ENCODE data around the gene SS18L1. TPM values are rescaled to one million over a fixed set of nuclear protein-coding genes. Genes with fewer than 3 reads are reported as not detected.

The SS18L1 gene, protein sequence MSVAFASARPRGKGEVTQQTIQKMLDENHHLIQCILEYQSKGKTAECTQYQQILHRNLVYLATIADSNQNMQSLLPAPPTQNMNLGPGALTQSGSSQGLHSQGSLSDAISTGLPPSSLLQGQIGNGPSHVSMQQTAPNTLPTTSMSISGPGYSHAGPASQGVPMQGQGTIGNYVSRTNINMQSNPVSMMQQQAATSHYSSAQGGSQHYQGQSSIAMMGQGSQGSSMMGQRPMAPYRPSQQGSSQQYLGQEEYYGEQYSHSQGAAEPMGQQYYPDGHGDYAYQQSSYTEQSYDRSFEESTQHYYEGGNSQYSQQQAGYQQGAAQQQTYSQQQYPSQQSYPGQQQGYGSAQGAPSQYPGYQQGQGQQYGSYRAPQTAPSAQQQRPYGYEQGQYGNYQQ
- 11.1 TPM for polyA plus RNA-seq (2013, experiment 1 of 2)
- polyA plus RNA-seq (2013, experiment 2 of 2): 12.2 TPM

DNA sequence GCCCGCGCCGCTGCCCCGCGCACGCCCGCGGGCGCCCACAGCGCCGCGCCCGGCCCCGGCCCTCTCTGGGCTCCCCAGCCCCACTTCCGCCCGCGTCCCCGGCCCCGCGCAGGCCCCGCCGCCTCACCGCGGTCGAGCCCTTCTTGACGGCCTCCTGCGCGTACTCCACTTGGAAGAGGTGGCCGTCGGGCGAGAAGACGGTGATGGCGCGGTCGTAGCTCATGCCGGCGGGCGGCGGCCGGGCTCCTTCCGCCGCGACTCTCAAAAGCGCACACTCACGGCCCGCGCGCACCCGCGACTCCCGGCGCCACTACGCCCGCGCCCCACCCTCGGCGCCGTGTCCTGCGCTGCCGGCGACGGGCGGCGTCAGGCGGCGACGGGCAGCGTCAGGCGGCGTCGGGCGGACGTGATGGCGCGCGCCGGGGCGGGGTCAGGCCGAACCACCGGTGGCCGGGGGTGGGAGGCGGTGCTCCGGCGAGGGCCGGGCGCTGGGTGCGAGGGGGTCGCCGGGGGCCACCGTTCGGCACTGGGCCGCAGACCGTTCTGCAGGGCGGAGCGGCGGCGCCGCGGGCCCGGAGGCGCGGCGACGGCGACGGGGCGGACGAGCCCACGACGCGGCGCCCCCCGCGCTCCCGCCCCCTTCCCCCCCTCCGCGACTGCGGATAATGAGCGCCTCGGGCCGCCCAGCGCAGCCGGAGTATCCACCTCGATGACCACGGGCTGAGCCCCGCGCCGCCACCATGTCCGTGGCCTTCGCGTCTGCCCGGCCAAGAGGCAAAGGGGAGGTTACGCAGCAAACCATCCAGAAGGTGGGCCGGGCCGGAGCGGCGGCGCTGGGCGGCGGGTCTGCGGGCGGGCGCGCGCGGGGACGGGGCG lies at the start of gene SS18L1, which contains the start of gene PSMA7:
SS18L1 (plus strand) TSS at position 689 of the 876 bp plus-strand sequence; CDS start at position 741, 52 bp downstream.
PSMA7 (minus strand) TSS at position 314 of the 876 bp plus-strand sequence; CDS start at position 223, 91 bp downstream.
- WGBS: under 1% methylated on average over 148 of the region's 148 CpGs
- H3K27ac ChIP-seq (ENCODE audit: low read depth, low read length): peak within 1 kb of the TSS; percentile 76; the same call in 1 of the 2 replicates

GRCh38 chr20:62096421-62097380 lies 46.9 kb upstream of the SS18L1 start:
- H3K27me3 ChIP-seq (ENCODE audit: insufficient read depth, low read length): no peaks in the 10 kb centered on the region
- H3K27ac ChIP-seq (ENCODE audit: low read depth, low read length): no peak overlapping the region
- no peak overlapping the region for H3K4me3 ChIP-seq (ENCODE audit: low read length)
- H3K4me1 ChIP-seq (ENCODE audit: insufficient read depth, low read length): no peaks in the 10 kb centered on the region
- WGBS: 92% methylated on average over 30 of the region's 30 CpGs
- no peaks in the 10 kb centered on the region for H3K9me3 ChIP-seq (ENCODE audit: insufficient read depth, low read depth, low read length)
- no peak overlapping the region for H3K9ac ChIP-seq (ENCODE audit: low read depth, low read length)
- no peaks in the 10 kb centered on the region for H3K36me3 ChIP-seq (ENCODE audit: insufficient read depth, low read length)

More for the DNA sequence above, at the start of gene SS18L1, which contains the start of gene PSMA7:
- peaks cover 41% of the 10 kb centered on the region for H3K36me3 ChIP-seq (ENCODE audit: insufficient read depth, low read length)
- peak within 1 kb of the TSS; percentile 93 for H3K9ac ChIP-seq (ENCODE audit: low read depth, low read length)
- no peaks in the 10 kb centered on the region for H3K27me3 ChIP-seq (ENCODE audit: insufficient read depth, low read length)
- peak within 1 kb of the TSS; percentile 66 for H3K4me3 ChIP-seq (ENCODE audit: low read length)
- peaks cover 9% of the 10 kb centered on the region for H3K4me1 ChIP-seq (ENCODE audit: insufficient read depth, low read length)
- H3K9me3 ChIP-seq (ENCODE audit: insufficient read depth, low read depth, low read length): no peaks in the 10 kb centered on the region

- Histone ChIP-seq H3K36me3 (ENCODE audit: insufficient read depth, low read length) (no peaks in the 10 kb centered on the region), H3K27me3 (ENCODE audit: insufficient read depth, low read length) (no peaks in the 10 kb centered on the region), H3K4me3 (ENCODE audit: low read length) (no peak overlapping the region), H3K9me3 (ENCODE audit: insufficient read depth, low read depth, low read length) (no peaks in the 10 kb centered on the region), H3K9ac (ENCODE audit: low read depth, low read length) (no peak overlapping the region), H3K4me1 (ENCODE audit: insufficient read depth, low read length) (no peaks in the 10 kb centered on the region), H3K27ac (ENCODE audit: low read depth, low read length) (no peak overlapping the region)
- WGBS: 87% methylated on average over 16 of the region's 16 CpGs
Measured at GRCh38 chr20:62097881-62098407, 45.6 kb upstream of the SS18L1 start.

- H3K36me3 ChIP-seq (ENCODE audit: insufficient read depth, low read length): no peaks in the 10 kb centered on the region
- no peak overlapping the region for H3K9ac ChIP-seq (ENCODE audit: low read depth, low read length)
- no peaks in the 10 kb centered on the region for H3K27me3 ChIP-seq (ENCODE audit: insufficient read depth, low read length)
- WGBS: 82% methylated on average over 3 of the region's 4 CpGs
- H3K27ac ChIP-seq (ENCODE audit: low read depth, low read length): no peak overlapping the region
- peaks cover 8% of the 10 kb centered on the region for H3K4me1 ChIP-seq (ENCODE audit: insufficient read depth, low read length)
- no peak overlapping the region for H3K4me3 ChIP-seq (ENCODE audit: low read length)
- H3K9me3 ChIP-seq (ENCODE audit: insufficient read depth, low read depth, low read length): no peaks in the 10 kb centered on the region
Measured at GRCh38 chr20:62101078-62101477, 42.5 kb upstream of the SS18L1 start.

- Histone ChIP-seq H3K27me3 (ENCODE audit: insufficient read depth, low read length) (no peaks in the 10 kb centered on the region), H3K9ac (ENCODE audit: low read depth, low read length) (no peak overlapping the region), H3K36me3 (ENCODE audit: insufficient read depth, low read length) (no peaks in the 10 kb centered on the region), H3K4me1 (ENCODE audit: insufficient read depth, low read length) (peaks cover 8% of the 10 kb centered on the region), H3K4me3 (ENCODE audit: low read length) (no peak overlapping the region), H3K9me3 (ENCODE audit: insufficient read depth, low read depth, low read length) (no peaks in the 10 kb centered on the region), H3K27ac (ENCODE audit: low read depth, low read length) (no peak overlapping the region)
- 86% methylated on average over 21 of the region's 21 CpGs for WGBS
Measured at GRCh38 chr20:62103508-62104233, 39.9 kb upstream of the SS18L1 start.

DNA sequence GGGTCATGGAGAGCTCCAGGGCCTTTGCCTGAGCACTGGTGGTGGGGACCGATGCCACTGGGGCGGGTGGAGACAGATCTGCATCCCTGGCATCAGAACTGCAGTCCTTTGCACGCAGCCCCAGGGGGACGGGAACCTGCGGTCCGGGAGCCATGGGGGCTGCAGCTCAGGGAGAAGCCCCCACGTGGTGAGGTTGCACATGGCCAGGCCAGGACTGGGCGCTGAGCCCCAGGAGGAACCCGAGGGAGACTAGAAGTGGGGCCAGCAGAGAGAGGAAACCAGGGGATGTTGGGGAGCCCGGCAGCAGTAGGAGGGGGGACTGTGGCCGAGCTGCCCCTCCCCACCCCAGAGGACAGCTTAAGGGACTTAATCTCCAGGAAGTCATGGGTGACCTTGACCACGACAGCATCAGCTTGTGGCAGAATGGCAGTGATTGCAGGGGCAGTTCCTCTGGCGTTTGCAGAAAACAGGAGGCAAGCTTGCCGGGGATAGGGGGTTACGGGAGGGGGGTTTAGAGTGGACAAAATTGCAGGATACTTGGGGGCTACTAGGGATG lies 39.3 kb upstream of the SS18L1 start:
- Histone ChIP-seq H3K4me1 (ENCODE audit: insufficient read depth, low read length) (peaks cover 8% of the 10 kb centered on the region), H3K27ac (ENCODE audit: low read depth, low read length) (no peak overlapping the region), H3K4me3 (ENCODE audit: low read length) (no peak overlapping the region), H3K9me3 (ENCODE audit: insufficient read depth, low read depth, low read length) (peaks cover 5% of the 10 kb centered on the region), H3K27me3 (ENCODE audit: insufficient read depth, low read length) (no peaks in the 10 kb centered on the region), H3K9ac (ENCODE audit: low read depth, low read length) (no peak overlapping the region), H3K36me3 (ENCODE audit: insufficient read depth, low read length) (no peaks in the 10 kb centered on the region)
- WGBS: 76% methylated on average over 15 of the region's 15 CpGs

GRCh38 chr20:62104791-62105345 lies 38.7 kb upstream of the SS18L1 start:
- WGBS: 68% methylated on average over 7 of the region's 7 CpGs
- Histone ChIP-seq H3K27me3 (ENCODE audit: insufficient read depth, low read length) (no peaks in the 10 kb centered on the region), H3K4me1 (ENCODE audit: insufficient read depth, low read length) (peaks cover 8% of the 10 kb centered on the region), H3K36me3 (ENCODE audit: insufficient read depth, low read length) (no peaks in the 10 kb centered on the region), H3K9ac (ENCODE audit: low read depth, low read length) (no peak overlapping the region), H3K4me3 (ENCODE audit: low read length) (no peak overlapping the region), H3K27ac (ENCODE audit: low read depth, low read length) (no peak overlapping the region), H3K9me3 (ENCODE audit: insufficient read depth, low read depth, low read length) (peaks cover 7% of the 10 kb centered on the region)

- H3K9me3 ChIP-seq (ENCODE audit: insufficient read depth, low read depth, low read length): peaks cover 11% of the 10 kb centered on the region
- no peaks in the 10 kb centered on the region for H3K36me3 ChIP-seq (ENCODE audit: insufficient read depth, low read length)
- no peak overlapping the region for H3K9ac ChIP-seq (ENCODE audit: low read depth, low read length)
- H3K27me3 ChIP-seq (ENCODE audit: insufficient read depth, low read length): no peaks in the 10 kb centered on the region
- peaks cover 8% of the 10 kb centered on the region for H3K4me1 ChIP-seq (ENCODE audit: insufficient read depth, low read length)
- WGBS: 93% methylated on average over 5 of the region's 5 CpGs
- no peak overlapping the region for H3K4me3 ChIP-seq (ENCODE audit: low read length)
- H3K27ac ChIP-seq (ENCODE audit: low read depth, low read length): no peak overlapping the region
Measured at GRCh38 chr20:62105592-62105991, 38.0 kb upstream of the SS18L1 start.

GRCh38 chr20:62111148-62111547 lies 32.4 kb upstream of the SS18L1 start:
- Histone ChIP-seq H3K4me1 (ENCODE audit: insufficient read depth, low read length) (no peaks in the 10 kb centered on the region), H3K9me3 (ENCODE audit: insufficient read depth, low read depth, low read length) (peaks cover 11% of the 10 kb centered on the region), H3K4me3 (ENCODE audit: low read length) (no peak overlapping the region), H3K36me3 (ENCODE audit: insufficient read depth, low read length) (no peaks in the 10 kb centered on the region), H3K9ac (ENCODE audit: low read depth, low read length) (no peak overlapping the region), H3K27ac (ENCODE audit: low read depth, low read length) (no peak overlapping the region), H3K27me3 (ENCODE audit: insufficient read depth, low read length) (no peaks in the 10 kb centered on the region)
- WGBS: 96% methylated on average over 6 of the region's 6 CpGs
